HG02884 (cell line): Measurements from ENCODE around the gene CNKSR2.

Experiments used
- ATAC-seq: cut with Tn5 transposase; IDR thresholded peaks from one replicate; pipeline ENCODE4 v1.9.1; 2021; ENCODE audit warnings: mild to moderate bottlenecking, moderate library complexity; ENCODE audit not compliant: unreplicated experiment

The CNKSR2 gene

GRCh38 chrX:21374163-21374993, at the start of gene CNKSR2:
Gene CNKSR2, plus strand, starts transcription at chrX:21374418. Its CDS starts 480 bp downstream, at chrX:21374898.
- peak; percentile 73 for ATAC-seq

DNA sequence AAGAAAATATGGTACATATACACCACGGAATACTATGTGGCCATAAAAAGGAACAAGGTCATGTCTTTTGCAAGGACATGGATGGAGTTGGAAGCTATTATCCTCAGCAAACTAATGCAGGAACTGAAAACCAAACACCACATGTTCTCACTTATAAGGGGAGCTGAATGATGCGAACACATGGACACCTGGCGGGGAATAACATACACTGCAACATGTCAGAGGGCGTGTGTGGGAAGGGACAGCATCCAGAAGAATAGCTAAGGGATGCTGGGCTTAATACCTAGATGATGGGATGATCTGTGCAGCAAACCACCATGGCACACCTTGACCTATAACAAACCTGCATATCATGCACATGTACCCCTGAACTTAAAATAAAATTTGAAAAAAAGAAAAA, 19.5 kb upstream of the CNKSR2 start:
- no peak for ATAC-seq

DNA sequence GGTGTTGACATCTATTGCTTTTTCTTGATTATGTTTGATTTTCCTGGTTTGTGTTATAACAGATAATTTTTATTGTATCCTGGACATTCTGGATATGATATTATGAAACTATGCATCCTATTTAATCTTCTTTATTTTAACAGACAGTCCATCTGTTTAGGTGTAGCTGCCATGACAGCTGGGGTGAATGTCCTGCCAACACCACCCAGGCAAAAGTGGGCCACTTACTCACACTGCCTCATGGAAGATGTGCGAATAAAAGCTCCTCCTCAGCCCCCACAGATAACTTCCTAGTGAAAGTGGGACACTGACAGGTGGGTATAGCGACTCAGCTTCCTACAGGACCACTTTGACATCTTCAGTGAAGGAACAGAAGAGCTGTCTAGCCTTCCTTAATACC, 18.4 kb upstream of the CNKSR2 start:
- ATAC-seq = no peak

- ATAC-seq = no peak
Observed at GRCh38 chrX:21369613-21370012, 4.6 kb upstream of the CNKSR2 start.

DNA sequence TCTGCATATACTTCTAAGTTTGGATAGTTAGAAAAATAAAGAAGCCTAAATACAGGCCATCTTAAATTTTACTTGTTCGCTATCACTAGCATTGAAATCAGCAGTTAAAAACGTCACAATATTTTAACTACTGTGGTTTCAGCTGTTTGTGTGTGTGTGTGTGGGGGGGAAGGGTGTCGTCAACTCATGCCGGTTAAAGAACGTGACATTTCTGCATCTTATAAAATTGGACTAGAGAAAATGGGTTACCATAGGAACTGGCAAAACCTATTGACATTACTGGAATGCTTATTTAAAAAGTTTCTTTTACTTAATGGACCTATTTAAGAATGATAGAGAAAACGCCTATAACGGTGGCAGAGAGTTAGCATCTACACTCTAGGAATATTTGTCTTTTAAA, 1.2 kb upstream of the CNKSR2 start:
- ATAC-seq = no peak

- ATAC-seq = peak; percentile 40
Observed at GRCh38 chrX:21373637-21374162, 518 bp upstream of the CNKSR2 start.

DNA sequence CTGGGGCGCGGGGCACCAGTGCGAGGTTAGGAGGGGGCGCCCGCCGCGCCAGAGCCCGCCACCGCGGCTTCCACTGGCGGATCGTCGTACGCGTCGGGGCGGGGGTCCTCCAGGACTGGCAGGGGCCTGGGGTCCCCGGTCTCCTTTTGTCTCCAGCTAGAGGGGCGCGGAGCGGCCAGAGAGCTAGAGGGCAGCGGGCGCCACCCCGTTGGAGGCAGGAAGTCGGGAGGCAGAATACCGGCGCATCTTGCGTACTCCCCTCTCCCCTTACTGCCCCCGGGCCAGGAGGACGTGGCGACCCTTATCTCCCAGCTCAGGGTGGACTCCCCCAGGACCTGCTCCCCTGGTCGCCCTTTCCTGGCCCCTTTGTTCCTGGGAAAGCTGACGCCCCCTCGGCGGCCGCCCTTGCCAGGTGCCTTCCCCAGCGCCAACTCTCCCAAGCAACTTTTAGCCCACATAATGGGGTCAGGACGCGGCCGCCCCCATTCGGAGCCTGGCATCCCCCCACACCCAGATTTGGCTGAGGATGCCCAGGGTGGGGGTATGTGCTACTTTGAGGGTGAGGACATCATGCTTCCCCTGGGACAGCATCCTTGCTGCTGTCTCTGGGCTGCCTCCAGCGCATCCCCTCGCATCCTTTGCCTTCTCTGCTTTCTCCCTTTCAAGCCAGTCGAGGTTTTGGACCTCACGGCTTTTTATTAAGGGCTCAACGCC, 933 bp downstream of the CNKSR2 start:
- ATAC-seq = no peak

DNA sequence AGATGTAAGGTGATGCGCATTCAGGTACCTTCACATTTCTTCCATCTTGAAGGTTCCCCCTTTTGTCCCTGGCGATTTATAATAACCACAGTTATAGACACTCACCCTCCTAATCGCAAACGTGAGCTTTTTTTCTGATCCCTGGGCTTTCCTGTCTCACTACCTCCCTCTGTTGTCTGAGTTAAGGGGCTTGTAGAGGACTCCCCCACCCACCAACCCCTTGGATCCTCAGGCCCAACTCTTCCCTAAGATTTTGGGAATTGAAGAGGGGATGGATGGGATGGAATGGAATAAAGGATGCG, 1.4 kb downstream of the CNKSR2 start:
- no peak for ATAC-seq

DNA sequence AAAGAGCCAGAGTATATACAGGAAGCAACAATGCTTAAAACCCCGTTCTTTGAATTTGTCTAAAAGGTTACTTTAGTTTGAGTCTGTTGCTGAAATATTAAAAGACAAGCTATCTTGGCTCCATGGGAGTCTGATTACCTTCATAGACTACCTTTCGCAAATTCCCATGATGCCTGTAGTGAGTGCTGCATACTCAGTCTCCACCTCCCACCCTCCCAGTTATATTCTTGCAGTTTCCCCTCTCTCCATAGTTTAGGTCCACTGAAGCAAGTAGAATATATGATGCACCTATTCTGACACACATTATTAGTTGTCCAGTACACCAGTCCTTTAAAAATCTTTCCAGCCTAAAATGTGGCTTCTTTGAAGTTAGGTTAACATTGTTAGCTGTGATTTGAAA, 2.4 kb downstream of the CNKSR2 start:
- no peak for ATAC-seq

DNA sequence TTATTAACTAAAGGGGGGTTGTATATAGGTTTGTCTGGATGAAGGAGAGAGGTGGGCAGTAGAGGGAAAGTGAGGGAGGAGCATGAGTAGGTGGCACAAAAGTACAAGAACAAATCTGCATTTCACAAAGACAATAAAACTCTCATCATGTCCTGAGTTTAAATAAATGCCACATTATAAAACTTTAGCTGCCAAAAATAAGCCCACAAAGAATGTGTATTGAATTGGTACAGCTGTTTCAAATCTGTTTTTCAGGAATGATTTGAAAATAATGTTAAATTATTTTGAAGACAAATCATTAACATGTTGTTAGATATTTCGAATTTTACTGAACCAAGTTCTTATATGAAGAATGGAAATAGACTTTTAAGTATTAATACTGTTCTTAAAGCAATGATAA, 5.8 kb downstream of the CNKSR2 start:
- ATAC-seq = no peak

DNA sequence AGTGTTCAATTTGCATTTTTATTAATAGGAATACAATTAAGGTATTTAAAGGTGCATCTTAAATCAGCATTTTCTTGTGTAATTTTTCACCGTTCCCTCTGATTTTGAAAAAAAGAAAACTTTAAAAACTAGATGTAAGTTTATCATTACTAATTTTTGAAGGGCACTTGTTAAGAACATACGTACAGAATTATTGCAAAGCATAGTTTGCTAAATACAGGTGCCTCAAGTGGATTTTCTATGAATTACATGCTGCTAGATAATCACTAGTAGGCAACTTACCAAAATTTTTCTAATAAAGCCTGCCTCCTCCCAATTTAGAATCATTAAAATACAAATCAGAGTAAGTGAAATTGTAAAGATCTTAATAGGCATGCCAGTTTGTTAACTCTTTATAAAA, 8.5 kb downstream of the CNKSR2 start:
- ATAC-seq = no peak

- ATAC-seq = no peak
Observed at GRCh38 chrX:21383546-21383945, 9.3 kb downstream of the CNKSR2 start.

- no peak for ATAC-seq
Observed at GRCh38 chrX:21384178-21384577, 10.0 kb downstream of the CNKSR2 start.

DNA sequence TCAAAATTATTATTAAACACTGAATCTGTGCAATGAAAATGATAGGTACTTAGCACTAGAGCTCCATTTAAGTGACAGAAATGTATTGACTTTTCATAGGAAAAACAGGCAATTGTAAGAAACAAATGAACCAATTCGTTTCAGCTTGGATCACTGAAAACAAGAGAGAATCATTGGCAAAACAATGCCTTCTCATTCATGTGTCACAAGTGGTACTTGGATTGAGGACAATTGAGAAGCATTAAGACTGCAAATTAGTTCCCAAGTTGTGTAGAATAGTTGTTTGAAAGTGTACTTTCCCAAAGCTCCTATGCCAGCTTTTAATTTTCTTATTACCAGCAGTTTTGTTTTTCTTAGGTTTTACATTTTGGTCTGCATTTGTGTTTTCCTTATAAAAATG, 20.6 kb downstream of the CNKSR2 start:
- no peak for ATAC-seq

- ATAC-seq = no peak
Observed at GRCh38 chrX:21398426-21398825, 24.2 kb downstream of the CNKSR2 start.

GRCh38 chrX:21400408-21401121, 26.3 kb downstream of the CNKSR2 start:
- ATAC-seq = no peak

DNA sequence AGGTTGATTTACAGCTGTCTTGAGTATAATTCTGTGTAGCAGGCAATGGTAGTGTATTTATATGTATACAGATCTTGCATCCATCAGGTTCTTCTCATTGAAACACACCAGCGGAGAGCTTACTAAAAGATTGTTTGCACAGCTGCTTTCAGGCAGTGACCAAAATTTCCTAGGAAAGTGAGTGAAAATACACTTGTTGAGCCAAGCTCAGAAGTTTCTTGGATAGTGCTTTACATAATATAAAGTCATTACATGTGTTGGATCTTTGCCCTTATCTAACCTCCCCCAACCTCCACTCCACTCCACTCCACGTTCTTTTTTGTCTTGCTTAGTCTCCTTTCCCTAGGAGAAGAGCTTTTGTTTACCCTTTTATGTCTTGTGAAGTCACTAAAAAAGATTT, 34.1 kb downstream of the CNKSR2 start:
- no peak for ATAC-seq

DNA sequence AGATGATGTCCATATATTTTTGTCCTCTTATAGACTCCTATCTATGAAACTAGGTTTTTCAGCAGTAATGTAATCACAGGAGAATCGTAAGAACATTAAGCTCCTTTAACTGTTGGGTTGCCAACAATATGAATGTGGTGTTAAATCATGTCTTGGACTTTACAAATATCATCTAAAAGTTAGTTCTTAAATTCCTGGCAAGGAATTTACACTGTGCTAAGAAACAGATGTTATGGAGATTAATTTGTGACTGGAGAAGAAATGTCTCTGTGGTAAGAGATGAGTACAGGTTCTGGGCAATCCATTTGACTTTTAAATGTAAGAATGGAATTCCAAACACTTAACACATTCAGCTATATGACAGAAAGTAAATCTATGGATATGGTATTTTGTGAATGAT, 34.6 kb downstream of the CNKSR2 start:
- ATAC-seq = no peak

DNA sequence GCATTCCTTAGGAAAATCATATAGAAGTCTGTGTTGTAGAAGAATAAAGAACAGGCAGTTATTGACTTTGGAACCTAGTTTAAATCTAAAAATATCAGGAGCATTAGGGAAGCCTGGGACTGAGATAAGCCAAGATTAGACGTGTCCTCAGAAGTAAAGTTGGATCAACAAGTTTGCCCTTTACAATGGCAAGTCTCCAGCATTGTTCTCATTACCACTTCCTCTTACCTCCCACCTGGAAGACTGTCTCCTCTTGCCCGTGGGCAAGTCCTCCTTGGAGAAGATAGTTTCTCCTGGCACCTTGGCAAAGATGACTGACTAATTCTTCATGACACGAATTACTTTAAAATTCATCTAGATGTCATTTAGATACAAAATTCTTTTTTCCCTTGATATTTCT, 37.8 kb downstream of the CNKSR2 start:
- ATAC-seq = no peak

DNA sequence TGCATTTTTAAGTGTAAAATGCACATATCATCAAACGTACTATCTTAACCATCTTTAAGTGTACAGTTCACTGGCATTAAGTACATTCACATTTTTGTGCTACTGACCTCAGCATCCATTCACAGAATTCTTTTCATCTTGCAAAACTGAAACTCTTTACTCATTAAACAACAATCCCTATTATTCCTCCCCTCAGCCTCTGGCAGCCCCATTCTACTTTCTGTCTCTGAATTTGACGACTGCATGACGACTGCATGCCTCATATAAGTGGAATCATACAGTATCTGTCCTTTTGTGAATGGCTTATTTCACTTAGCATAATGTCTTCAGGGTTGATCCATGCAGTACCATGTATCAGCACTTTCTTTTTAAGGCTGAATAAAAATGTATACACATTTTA, 38.7 kb downstream of the CNKSR2 start:
- no peak for ATAC-seq

DNA sequence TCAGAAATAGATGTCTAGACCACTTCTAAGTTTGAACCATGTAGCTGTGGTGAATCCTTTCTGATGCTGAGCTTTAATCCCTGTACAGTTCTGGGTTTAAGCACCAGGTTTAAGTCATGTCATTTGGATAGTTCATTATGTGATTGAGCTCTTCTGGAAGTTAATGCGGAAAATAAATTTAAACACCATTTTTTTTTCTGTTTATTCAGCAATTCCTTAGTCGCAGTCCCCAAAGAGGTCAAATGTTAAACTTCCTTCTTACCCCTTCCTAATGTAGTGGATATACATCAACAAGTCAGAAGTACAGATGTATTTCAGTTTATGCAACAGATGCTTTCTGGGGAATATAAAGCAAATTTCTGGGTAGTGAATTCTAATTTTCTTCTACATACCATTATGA, 52.9 kb downstream of the CNKSR2 start:
- ATAC-seq = no peak

DNA sequence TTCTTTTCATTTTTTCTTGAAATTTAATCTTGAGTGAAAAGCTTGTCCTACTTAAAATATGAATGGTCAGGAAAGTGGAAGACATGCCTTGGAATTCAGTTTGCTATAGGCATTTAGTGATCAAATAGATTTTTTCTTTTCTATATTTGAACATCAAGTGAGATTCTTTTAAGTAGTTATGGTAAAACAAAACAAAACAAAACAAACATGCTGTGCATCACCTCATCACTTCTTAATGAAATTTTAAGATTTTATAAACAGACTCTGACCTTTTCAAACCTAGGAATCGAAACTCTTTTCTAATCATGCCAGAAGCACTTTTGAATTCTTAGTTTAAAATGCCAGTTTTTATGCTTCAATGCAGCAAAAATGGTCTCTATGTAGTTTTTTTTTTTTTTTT, 62.8 kb downstream of the CNKSR2 start:
- no peak for ATAC-seq
